KOPT-K1 (cell line): ENCODE results near the gene DPPA2.

Experiments used
- H3K27ac ChIP-seq: fragments of 200-600 bp; sonication (generic); 2 replicates; pipeline ENCODE4 v1.5.1; 2016; ENCODE audit warnings: antibody characterized with exemption, mild to moderate bottlenecking, low read depth, low read length; ENCODE audit not compliant: poor library complexity, severe bottlenecking
- H3K36me3 ChIP-seq: fragments of 200-600 bp; sonication (generic); 2 replicates; pipeline ENCODE4 v1.5.1; 2017; ENCODE audit warnings: antibody characterized with exemption, mild to moderate bottlenecking, low read length, moderate library complexity; ENCODE audit not compliant: insufficient read depth
- H3K9me3 ChIP-seq: fragments of 200-600 bp; sonication (generic); 2 replicates; pipeline ENCODE4 v1.5.1; 2017; ENCODE audit warnings: antibody characterized with exemption, low read length, mild to moderate bottlenecking; ENCODE audit not compliant: insufficient read depth, poor library complexity, severe bottlenecking

The DPPA2 gene

DNA sequence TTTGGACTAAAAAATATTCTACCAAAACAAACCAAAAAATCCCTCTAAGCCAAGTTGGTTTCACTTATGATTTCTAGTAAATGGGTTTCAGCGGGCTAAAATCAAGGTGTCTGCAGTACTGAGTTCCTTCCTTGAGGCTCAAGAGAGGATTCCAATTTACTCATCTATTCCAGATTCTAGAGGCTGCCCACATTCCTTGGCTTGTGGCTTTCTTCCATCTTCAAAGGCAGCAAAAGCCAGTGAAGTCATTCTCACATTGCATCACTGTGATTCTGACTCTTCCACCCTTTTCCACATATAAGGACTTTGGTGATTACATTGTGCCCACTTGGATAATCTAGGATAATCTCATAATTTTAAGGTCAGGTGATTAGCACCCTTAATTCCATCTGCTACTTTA is 48.1 kb downstream of the DPPA2 start:
- Histone ChIP-seq H3K9me3 (no peaks in the 10 kb centered on the region), H3K36me3 (no peaks in the 10 kb centered on the region), H3K27ac (no peak overlapping the region)

DNA sequence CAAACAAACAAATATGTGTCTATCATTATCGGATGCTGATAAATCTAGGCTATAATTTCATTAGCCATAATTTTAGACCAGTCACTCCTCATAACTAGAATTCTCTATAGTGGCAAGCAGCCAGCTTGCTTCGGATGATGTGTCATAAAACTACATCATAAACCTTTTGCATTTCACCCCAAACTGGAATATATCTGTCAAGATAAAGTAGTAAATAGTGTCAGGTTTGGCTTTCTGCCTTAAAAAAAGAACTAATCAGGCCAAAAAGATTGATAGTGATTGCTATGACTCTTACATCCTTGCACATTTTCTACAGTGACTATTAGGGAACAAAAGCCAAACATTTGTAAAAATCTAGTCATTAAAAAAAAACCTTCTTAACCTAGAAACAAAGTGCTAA is 51.0 kb downstream of the DPPA2 start:
- Histone ChIP-seq H3K9me3 (no peaks in the 10 kb centered on the region), H3K27ac (no peak overlapping the region), H3K36me3 (no peaks in the 10 kb centered on the region)

DNA sequence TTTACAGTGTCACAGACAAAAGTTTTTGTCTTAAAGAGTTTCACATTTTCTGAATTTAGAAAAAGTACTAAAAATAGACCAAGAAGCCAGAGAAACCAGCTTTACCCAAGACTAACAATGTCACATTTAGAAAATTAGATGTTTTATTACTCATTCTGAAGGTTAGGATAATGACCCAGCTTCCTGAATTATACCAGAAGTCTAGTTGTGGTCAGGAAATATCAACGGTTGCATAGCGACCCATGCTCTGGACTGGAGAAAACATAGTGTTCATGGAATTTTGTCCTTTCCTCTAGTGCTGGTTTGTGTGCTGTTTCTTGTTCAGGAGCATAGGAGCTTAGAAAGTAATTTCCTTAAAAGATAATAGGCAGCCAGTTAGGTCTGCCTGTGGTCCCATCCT is 59.0 kb downstream of the DPPA2 start:
- no peaks in the 10 kb centered on the region for H3K36me3 ChIP-seq
- H3K9me3 ChIP-seq = no peaks in the 10 kb centered on the region
- no peak overlapping the region for H3K27ac ChIP-seq

DNA sequence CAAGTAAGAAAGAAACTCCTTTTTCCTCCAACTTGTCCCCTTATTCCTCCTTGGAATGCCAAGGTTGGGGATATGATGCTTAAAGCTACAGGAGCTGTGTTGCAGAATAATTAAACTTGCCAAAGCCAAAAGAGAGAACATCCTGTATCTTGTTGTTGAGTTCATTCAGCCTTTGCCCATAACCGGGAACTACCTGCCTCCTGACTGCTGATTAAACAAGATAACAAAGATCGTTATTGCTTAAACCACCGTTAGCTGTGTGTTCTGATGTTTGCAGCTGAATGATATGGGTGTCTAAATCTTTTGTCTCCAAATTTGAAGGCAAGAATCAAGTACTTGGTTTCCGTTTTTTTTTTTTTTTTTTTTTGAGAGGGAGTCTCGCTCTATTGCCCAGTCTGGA is 61.5 kb downstream of the DPPA2 start:
- H3K9me3 ChIP-seq = no peaks in the 10 kb centered on the region
- H3K36me3 ChIP-seq = no peaks in the 10 kb centered on the region
- H3K27ac ChIP-seq = no peak overlapping the region

DNA sequence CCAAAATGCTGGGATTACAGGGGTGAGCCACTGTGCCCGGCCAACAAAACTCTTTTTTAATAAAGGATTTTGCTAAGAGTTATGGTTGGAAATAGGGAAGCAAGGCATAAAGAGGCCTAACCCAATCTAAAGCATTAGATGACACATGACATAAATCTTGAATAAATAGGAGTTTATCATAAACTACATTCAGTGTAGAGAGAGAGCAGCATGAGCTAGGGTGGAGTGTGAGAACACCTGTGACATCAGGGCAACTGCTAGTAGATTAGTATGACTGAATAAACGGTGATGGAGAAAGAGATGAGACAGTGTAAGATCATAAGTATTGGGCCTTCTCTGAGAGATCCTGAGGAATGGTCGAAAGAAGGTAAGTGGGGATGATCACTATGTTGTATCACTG is 63.7 kb downstream of the DPPA2 start:
- Histone ChIP-seq H3K27ac (no peak overlapping the region), H3K9me3 (no peaks in the 10 kb centered on the region), H3K36me3 (no peaks in the 10 kb centered on the region)
